Stimulated activated CD4-positive, alpha-beta T cell treated with anti-CD3 and anti-CD28 coated beads, Interleukin-12 subunit alpha, Interleukin-12 subunit beta, amount 100 ng/mL, for 4 hours (primary cell): ENCODE results near the gene PCYT1A.
A peak's percentile ranks its signal among the peaks of the same experiment; 100 is the strongest.
"Not testable (repeated sequence)": the region's sequence is repeated elsewhere in the genome, so short reads cannot be mapped to it uniquely, and the experiment has no call there.

ENCODE experiments used
- DNase-seq: peaks from one replicate; pipeline ENCODE4 v3.0.0-alpha.2; 2020

Gene PCYT1A

DNA sequence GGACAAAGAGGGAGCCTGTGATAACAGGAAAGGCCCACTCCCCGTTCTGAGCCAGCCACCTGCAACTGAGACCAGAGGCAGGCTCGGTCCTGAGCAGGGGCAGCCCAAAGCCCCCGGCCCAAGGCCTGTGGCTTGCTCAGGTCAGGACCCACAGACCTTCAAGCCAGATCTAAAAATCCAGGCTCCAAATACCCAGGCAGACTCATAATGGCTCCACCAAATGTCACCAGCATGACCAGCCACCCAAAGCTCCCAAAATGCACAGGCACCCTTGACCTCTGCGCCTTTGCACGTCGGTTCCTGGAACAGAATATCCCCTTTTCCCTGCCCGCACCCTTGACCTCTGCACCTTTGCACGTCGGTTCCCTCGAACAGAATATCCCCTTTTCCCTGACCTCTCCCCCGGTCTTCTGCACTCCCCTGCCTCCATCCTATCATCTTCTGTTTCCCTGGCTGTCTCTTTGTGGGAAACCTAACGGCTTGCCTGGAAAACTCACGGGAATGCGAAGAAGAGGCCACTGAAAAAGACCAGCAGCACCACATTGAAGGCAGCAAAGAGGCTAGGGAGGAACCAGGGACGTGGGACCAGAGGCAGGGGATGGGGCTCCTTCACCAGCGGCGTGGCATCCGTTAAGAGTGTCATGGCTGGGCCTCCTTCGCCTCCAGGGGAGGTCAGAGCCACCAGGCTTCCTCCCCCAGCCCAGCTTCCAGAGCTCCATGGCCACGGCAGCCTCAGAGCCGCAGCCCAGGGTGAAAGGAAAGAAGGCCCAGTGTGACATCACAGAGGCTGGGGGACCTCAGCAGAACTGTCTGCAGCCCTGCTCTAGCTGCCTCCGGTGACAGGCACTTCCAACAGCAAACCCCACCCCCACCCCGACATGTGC, 76.6 kb downstream of the PCYT1A start, which contains the start of gene ZDHHC19:
Gene ZDHHC19, minus strand, starts transcription at position 728 of the 884 bp plus-strand sequence. Its CDS starts 85 bp downstream, at position 643.
- DNase-seq = no peak

DNA sequence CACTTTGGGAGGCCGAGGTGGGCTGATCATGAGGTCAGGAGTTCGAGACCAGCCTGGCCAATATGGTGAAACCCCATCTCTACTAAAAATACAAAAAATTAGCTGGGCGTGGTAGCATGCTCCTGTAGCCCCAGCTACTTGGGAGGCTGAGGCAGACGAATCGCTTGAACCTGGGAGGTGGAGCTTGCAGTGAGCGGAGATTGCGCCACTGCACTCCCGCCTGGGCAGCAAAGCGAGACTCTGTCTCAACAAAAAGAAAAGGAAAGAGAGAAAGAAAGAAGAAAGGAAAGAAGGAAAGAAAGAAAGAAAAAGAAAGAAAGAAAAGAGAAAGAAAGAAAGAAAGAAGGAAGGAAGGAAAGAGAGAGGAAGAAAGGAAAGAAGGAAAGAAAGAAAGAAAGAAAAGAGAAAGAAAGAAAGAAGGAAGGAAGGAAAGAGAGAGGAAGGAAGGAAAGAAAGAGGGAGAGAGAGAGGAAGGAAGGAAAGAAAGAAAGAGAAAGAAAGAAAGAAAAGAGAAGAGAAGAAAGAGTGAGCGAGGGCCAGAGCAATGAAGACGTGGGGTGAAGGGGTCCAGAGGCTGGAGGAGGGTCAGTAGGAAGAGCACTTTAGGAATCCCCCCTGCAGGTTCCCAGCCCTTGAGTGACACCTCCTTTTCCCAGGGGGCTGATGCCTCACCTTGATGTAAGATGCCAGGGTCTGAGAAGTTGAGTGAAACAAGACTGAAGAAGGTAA, 77.4 kb downstream of the PCYT1A start:
- DNase-seq = not testable (repeated sequence)

DNA sequence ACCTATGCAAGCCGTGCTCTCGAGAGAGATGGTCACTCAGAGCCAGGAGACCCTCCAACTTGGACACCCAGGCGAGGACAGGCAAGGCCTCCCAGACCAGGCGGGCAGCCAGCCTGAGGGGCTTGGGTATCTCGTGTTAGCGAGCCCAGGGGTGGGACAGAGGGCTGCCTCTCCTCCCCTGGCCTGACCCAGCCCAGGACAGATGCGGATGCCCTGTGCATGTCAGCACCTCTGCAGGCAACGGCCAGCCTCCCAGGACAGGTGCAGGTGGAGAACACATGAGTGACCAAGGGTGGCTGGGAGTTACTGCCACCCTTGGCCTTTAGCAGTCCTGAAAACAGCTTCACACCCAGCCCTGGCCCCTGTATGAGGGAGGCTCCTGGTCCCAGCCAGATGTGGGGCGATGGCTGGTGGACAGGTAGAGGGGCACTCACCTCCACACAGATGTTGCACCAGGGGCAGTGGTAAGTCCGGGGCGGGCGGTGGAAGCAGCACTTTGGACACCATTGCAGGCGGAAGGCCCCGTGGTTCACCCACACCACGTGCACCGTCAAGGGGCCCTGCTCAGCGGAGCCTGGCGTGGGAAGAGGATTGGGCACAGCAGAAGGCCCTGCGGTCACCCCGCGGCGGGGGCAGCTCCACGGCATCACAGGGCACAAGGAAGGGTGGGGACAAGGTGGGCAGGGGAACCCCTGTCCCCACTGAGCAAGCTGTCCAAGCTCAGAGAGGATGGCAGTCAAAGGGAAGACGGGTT, 78.4 kb downstream of the PCYT1A start:
- DNase-seq = no peak

DNA sequence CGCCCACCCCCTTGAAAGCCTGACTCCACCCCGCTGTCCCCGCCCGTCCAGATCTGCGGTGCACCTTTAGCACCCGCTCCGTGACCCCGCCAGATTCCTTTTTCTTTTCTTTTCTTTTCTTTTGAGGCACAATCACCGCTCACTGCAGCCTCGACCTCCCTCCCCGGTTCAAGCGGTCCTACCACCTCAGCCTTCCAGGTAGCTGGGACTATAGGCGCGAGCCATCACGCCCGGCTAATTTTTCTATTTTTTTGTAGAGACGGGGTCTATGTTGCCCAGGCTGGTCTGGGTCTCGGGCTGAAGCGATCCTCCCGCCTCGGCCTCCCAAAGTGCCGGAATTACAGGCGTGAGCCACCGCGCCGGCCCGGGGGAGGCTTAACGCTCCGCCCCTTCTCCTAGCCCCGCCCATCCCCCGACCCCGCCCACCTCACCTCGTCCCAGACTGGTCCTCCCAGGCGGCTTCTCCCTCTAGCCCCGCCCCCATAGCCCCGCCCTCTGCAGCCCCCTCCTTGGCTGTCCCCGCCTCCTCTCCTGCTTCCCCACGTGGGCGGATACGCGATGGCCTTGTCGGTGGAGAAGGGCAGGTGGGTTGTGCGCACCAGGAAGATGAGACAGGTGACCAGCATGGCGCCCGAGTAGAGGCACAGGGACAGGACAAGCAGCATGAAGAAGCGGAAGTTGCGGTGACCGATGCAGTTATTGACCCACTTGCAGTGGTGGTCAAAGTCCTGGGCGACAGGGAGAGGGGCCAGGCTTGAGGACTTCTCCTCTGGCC, 79.5 kb downstream of the PCYT1A start:
- DNase-seq = peak; percentile 57

DNA sequence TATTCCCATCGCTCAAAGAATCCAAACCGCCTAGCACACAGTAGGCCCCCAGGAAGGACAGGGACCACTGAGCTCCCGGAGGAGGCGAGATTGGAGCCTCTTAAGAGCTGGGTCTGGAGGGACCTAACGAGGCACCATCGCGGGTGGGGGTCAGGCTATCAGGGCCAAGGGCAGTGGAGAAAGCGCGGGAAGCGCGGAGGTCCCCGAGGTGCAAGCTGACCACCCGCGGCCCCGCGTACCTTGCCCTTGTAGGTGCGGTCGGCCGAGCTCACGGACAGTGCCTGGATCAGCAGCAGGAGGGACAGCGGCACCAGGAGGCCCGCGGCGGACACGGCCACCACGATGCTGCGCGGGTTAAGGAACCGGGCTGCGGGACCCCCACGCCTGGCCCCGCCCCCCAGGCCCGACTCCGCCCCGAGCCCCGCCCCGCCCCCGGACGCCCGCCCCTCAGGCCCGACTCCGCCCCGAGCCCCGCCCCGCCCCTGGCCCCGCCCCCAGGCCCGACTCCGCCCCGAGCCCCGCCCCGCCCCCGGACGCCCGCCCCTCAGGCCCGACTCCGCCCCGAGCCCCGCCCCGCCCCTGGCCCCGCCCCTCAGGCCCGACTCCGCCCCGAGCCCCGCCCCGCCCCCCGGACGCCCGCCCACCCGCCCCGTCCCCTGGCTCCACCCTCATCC, 80.2 kb downstream of the PCYT1A start:
- DNase-seq = no peak

DNA sequence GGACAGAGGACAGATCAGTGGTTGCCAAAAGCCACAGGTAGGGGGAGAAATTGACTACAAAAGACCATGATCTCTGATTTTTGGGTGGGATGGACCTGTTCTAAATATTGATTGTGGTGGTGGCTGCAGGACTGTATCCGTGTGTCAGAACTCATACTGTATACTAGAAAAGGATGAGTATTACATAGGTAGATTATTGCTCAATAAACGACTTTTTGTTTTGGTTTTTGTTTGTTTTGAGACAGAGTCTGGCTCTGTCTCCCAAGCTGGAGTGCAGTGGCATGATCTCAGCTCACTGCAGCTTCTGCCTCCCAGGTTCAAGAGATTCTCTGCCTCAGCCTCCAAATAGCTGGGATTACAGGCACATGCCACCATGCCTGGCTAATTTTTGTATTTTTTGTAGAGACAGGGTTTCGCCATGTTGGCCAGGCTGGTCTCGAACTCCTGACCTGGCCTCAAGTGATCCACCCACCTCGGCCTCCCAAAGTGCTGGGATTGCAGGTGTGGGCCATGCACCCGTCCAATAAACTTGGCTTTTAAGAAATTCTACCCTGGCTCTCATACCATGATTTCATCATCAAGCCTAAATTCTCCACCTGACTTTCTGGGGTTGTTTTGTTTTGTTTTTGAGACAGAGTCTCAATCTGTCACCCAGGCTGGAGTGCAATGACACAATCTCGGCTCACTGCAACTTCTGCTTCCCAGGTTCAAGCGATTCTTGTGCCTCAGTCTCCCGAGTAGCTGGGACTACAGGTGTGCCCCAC, 81.9 kb downstream of the PCYT1A start:
- DNase-seq = not testable (repeated sequence)

DNA sequence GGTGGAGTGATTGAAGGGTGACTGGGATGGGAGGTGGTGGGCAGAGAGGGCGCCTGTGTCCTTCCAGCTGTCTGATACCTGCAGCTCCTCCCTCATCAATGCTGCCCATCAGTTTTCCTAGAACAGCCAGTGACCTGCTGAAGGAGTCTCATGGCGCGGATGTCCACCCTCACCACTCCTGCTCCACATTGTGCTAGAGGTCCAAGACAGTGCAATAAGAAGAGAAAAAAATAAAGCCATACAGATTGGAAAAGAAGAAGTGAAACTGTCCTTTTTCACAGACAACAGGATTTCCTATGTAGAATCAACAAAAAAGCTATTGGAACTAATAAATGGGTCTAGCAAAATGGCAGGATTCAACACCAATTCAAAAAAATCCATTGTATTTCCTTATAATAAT, 83.7 kb downstream of the PCYT1A start:
- no peak for DNase-seq

DNA sequence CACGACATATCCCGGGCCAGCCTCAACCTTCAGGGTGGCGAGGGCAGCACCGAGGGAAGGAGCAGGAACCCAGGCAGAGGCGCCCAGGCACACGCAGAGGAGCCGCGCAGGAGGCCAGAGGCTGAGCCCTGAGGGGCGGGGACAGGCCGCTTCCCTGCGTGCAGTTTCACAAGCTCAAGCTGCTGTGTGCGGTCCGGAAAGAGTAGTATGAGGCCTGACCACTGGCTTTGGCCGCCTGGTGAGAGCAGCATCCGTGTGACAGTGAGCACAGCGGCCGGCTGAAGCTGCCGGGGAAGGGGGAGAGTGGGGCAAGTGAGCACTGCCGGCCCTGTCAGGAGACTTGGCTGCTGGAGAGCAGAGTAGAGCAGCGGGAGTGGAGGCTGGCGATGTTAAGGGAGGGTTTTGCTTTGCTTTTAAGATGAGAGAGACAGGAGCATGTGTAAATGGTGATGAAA, 85.0 kb downstream of the PCYT1A start:
- DNase-seq = no peak

DNA sequence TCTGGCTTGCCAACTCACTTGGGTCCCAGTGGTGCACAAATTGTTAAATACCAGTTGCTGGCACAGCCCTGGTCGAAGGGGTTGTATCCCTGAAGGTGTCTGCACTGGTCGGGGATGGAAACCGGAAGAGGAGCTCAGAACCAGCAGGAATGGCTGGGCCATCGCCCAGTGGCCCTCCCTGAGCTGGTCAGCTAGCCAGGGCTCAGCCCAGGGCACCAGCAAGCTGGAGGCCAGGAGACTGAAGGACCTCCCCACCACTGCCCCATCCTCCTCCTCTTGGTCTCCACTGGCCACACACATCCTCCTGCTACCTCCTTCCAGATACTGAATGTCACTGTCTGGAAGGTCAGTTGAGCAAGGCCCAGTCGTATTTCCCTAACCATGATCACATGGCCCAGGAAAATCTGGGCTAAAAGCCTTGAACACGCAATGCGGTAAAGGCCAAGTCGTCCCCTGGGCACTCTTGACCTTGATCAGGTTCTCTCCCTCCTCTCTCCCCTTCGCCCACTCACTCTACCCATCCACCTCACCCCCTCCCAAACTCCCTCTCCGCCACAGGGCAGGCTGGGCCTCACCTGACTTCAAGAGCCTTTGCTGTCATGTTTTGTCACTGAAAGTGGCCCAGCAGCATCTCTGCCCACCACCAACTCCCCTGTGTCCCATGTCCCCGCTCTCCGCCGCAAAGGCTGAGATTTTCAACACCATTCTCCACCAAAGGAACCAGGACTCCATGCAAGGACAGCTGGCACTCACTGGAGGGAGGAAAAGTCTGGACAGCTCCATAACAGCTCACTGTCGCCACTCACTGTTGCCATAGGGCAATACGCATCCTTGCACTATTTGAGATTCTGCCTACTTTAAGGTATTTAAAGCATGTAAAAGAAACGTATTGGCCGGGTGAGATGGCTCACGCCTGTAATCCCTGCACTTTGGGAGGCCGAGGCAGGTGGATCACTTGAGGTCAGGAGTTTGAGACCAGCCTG, 88.5 kb downstream of the PCYT1A start:
- DNase-seq = no peak

DNA sequence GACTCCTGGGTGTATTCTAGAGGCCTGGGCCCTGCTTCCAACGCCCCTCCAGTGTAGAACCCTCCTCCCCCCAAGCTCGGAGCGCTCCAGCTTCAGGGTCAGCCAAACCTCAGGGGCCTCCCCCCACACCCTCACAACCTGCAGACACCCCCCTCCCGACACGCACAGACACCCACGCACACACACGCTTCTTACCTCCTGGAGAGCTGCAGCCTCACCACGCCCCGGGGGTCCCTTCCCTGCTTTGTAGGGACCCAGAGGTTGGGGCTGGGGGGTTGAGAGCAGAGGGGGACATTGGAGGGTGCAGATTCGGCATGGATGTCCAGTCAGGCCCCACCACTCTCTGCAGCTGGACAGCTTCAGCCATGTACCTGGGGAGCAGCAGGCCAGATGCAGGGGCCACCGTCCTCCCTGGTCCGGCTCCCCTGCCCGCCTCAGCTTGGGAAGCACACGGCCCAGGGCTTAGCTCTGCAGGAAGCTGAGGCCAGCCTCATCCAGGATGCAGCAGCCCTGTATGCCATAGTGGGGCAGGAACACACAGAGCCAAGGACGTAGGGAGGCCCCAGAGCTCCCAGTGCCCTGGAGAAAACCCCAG, 89.3 kb downstream of the PCYT1A start:
- no peak for DNase-seq

DNA sequence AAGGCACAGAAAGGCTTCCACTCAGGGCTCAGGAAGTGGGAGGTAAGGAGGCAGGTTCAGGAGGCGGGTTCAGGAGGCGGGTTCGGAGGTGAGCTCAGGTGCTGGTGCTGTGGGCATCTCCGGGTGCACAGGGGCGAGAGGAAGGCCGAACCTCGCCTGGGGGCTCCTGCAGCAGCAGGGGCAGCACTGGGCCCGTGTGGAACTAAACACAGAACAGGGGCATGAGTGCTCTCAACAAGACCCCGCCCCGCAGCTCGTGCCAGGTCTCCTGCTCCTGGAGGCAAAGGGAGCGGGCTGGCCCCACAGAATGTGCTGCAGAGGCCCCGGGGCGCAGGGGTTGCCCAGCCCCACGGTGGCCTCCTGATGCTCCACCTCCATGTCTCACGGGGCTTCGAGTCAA, 90.0 kb downstream of the PCYT1A start:
- no peak for DNase-seq

DNA sequence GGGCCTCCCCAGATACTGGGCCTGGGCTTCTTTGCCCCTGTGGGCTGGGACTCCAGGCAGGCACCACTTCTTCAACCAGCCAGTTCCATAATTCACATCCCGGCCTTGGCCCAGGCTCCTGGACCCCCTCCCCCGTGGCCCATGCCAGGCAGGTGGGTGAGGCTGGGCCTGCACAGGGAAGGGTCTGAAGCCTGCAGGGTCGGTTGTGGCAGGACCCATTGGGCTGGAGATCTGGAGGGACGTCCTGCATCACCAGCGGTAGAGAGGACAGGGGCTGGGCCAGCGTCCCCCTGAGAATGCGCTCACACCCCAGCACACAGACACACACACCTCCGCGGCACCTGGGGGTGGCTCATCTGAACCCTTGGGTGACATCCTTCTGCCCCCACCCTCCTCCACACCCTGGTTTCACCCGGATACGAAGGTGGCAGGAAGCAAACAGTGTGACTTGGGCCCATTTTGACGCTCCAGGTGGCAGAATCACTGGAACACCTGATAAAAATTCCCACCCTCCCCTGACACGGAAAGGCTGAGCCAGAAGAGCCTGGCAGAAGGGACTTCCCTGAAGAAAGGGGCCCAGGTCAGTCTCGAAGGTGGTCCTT, 91.8 kb downstream of the PCYT1A start:
- DNase-seq = no peak

DNA sequence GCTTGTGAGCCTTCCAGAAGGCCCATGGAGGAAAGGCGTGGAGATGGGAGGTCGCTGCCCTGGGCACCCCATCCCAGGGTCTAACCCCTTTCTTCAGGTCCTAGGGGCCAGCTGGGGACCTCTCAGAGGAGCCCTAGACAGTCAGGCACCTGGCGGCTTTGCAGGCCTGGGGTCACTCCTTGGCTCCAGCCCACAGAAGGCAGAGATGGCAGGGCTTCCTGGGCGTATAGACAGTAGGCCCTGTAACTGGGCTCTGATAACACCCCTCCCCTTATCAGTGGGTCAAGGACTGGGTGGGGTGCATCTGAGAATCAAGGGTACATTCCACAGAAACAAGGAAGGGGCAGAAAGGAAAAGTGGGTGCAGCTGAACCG, 93.0 kb downstream of the PCYT1A start:
- DNase-seq = no peak

DNA sequence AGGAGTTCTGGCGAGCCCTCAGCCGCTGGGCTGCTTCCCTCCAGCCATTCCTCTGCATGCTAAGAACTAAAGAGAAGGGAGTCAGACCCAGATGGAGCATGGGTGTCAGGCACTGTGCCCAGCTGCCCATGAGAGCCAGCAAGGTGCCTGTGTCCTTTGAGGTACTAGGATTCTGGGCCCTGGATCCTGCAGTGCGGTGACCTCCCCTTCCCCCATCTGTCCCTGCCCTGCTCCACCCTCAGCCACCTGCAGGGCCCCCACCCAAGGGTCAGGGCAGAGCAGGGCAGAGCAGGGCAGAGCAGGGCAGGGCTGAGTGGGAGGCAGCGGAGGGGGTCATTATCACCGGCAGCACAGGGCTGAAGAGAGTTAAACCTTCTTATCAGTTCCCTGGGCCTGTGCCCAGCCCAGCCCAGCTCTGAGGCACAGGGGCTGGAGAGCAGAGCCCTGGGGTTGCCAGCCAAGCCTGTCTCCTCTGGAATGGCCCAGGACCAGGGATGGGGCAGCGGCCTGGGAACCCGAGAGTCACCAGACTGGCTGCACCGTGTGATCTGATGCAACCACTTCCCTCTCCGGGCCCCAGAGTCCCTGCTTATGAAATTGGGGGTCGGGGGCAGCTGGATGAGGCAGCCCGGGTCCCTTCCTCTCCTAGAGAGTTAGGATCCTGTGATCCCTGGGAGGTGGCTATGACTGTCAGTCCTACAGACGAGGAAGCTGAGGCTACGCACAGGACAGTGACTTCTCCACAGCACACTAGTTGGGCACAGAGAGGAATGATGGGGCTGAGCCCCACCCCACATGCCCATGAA, 93.6 kb downstream of the PCYT1A start:
- DNase-seq = no peak

DNA sequence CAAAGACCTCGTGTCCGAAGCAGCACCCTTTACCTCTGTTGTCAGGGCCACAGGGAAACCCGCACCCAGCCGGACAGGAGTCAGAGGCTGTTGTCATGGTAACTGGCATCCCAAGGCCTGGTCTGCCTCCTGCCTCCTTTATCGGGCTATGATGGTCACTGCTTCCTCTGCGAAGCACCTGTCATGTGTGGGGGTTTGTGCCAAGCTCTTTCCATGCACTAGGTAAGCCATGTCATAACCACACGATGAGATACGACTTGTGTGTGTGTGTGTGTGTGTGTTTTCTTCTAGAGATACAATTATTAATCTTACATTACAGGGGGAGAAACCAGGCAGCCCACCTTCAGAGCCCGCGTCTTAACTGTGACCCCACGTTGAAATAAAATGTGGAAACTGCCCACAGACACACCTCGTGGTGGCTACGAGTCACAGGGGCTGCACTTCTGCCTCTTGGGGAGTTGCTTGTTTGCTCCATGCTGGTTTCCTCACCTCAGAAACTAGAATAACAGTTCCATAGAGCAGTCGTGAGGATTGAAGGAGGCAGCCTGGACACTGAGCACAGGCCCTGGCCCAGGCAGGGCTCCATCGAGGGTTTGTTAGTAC, 94.3 kb downstream of the PCYT1A start:
- DNase-seq = no peak

DNA sequence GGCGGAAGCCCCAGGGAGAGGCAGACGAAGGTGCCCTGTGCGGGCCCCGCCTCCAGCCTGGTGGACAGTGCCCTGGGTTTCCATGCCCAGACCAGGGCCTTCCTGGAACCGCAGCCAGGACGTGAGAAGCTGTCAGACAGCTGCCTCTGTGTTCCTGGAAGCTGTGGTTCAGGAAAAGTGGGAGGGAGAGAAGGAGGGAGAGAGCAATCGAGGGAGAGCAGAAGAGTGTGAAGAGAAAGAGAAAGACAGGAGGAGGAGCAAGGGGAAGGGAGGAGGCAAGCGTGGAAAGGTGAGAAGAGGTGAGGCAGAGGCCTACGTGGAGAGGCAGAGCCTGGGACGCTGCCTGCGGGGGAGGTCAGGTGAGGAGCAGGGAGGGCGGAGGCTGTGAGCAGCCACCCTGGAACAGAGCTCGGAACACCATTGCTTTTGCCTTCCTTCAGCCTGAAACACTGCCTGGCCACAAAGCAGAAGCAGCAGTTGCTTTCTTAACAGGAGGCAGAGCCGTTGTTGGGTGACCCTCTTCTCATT, 94.9 kb downstream of the PCYT1A start:
- no peak for DNase-seq

DNA sequence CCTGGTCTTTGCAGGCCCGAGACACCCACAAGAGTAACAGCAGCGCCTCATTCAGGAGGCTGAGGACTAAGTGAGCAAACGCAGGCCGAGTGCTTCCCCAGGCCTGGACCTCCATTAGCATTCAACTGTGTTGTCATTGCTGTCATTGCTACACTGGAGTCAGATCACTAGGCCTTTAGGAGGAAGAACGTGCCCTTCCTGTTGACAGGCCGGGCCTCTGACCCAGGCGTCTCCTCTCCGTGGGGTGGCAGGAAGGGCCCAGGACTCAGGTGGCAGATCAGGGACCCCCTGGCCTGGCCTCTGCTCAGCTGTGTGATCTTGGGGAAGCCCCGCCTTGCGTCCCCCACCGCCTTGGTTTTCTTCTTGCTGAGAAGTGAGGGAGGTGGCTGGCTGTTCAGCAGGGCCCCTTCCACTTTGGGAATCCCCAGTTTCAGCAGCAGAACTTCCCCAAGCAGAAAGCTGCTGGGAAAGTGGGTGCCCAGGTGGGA, 95.4 kb downstream of the PCYT1A start:
- DNase-seq = peak; percentile 38
